B cell (primary cell): ENCODE measurements around the gene EFNB2. TPM values are rescaled to one million over a fixed set of nuclear protein-coding genes. Genes with fewer than 3 reads are reported as not detected.

Experiments
- ATAC-seq: fragments of 200-7000 bp; cut with Tn5 transposase; one replicate; pipeline ENCODE4 v1.10.0; 2021; ENCODE audit warnings: low read depth, mild to moderate bottlenecking, moderate number of reproducible peaks, moderate library complexity
- CTCF ChIA-PET: fragments of 350-600 bp; sonication (Branson Sonifier 250); formaldehyde crosslinking; loops from one replicate; lab custom pipeline; 2021; ENCODE audit warnings: antibody characterized with exemption, inconsistent platforms; lab: Charles Lee
- POLR2A ChIA-PET: fragments of 350-600 bp; sonication (Branson Sonifier 250); formaldehyde crosslinking; loops from one replicate; lab custom pipeline; 2021; ENCODE audit warnings: antibody characterized with exemption; lab: Charles Lee
- DNase-seq: peaks from one replicate; pipeline ENCODE4 v3.0.0; 2013
- H2AFZ ChIP-seq: 2 replicates; pipeline ENCODE4 v1.6.1; 2012; ENCODE audit warnings: mild to moderate bottlenecking, low read depth, low read length; ENCODE audit not compliant: insufficient read depth, poor library complexity, severe bottlenecking
- H3K27ac ChIP-seq, 2 donors: 1 replicate in 1 of 2; 2 replicates in 1 of 2; pipeline ENCODE4 v1.5.1; 2012 to 2013; ENCODE audit warnings: low read length in 2 of 2, mild to moderate bottlenecking in 2 of 2, moderate library complexity in 1 of 2
- H3K27me3 ChIP-seq, 4 experiments: fragments of 200-600 bp in 1 of 4; sonication (generic) in 1 of 4; replicated peaks in 1 of 4; 1 replicate in 2 of 4; 2 replicates in 2 of 4; pipeline versions ENCODE4 v1.6.1 to v1.7.0; 2013 to 2016; ENCODE audit warnings: low read length in 3 of 4, mild to moderate bottlenecking in 2 of 4, mixed read lengths in 1 of 4, moderate library complexity in 1 of 4; ENCODE audit not compliant: insufficient read depth in 4 of 4, control insufficient read depth in 3 of 4; ENCODE audit errors: control extremely low read depth in 1 of 4
- H3K36me3 ChIP-seq, 2 experiments: replicated peaks in 1 of 2; 1 replicate in 1 of 2; 2 replicates in 1 of 2; pipeline versions ENCODE4 v1.6.1 to v1.7.1; 2013; ENCODE audit warnings: low read length in 1 of 2; ENCODE audit not compliant: insufficient read depth in 2 of 2, control insufficient read depth in 1 of 2; ENCODE audit errors: control extremely low read depth in 1 of 2, extremely low read depth in 1 of 2
- H3K4me1 ChIP-seq, 2 donors: fragments of 200-600 bp in 1 of 2; sonication (generic) in 1 of 2; 1 replicate in 1 of 2; 2 replicates in 1 of 2; pipeline versions ENCODE4 v1.5.1 to v1.6.1; 2013 to 2017; ENCODE audit warnings: low read length in 2 of 2; ENCODE audit not compliant: control insufficient read depth in 2 of 2, insufficient read depth in 2 of 2
- H3K4me2 ChIP-seq: replicated peaks from 2 replicates; pipeline ENCODE3; 2012; ENCODE audit warnings: mild to moderate bottlenecking, low read depth, low read length; ENCODE audit not compliant: poor library complexity, severe bottlenecking
- H3K4me3 ChIP-seq, 5 experiments: fragments of 200-600 bp in 1 of 5; sonication (generic) in 1 of 5; 1 replicate in 3 of 5; 2 replicates in 2 of 5; pipeline versions ENCODE4 v1.5.1 to v1.7.0; 2011 to 2016; ENCODE audit warnings: low read length in 4 of 5, mild to moderate bottlenecking in 4 of 5, low read depth in 2 of 5, control low read depth in 1 of 5, moderate library complexity in 1 of 5; ENCODE audit not compliant: insufficient read depth in 1 of 5; ENCODE audit errors: control extremely low read depth in 1 of 5, extremely low read depth in 1 of 5
- H3K79me2 ChIP-seq: fragments of 200-600 bp; sonication (generic); one replicate; pipeline ENCODE4 v1.6.0; 2016; ENCODE audit warnings: low read length; ENCODE audit not compliant: control insufficient read depth, insufficient read depth
- H3K9ac ChIP-seq: fragments of 200-600 bp; sonication (generic); 2 replicates; pipeline ENCODE4 v1.6.1; 2017; ENCODE audit warnings: mild to moderate bottlenecking, low read length, moderate library complexity
- H3K9me3 ChIP-seq, 3 donors: one replicate each; pipeline versions ENCODE4 v1.6.1 to v1.7.1; 2013; ENCODE audit warnings: low read length in 2 of 3; ENCODE audit not compliant: control insufficient read depth in 2 of 3, insufficient read depth in 1 of 3; ENCODE audit errors: control extremely low read depth in 1 of 3
- H4K20me1 ChIP-seq: 2 replicates; pipeline ENCODE4 v1.6.0; 2012; ENCODE audit warnings: mild to moderate bottlenecking, low read length; ENCODE audit not compliant: insufficient read depth, control insufficient read depth, poor library complexity, severe bottlenecking
- H3K27ac Mint-ChIP-seq: one replicate; pipeline ENCODE4 v1.8.0; 2021; ENCODE audit warnings: mixed read lengths
- H3K27me3 Mint-ChIP-seq: one replicate; pipeline ENCODE4 v1.8.0; 2021; ENCODE audit warnings: mixed read lengths
- H3K4me1 Mint-ChIP-seq: one replicate; pipeline ENCODE4 v1.8.0; 2021; ENCODE audit warnings: mixed read lengths
- H3K4me3 Mint-ChIP-seq: one replicate; pipeline ENCODE4 v1.8.0; 2021; ENCODE audit warnings: mixed read lengths
- H3K9me3 Mint-ChIP-seq: one replicate; pipeline ENCODE4 v1.8.0; 2022; ENCODE audit warnings: mixed read lengths; ENCODE audit not compliant: insufficient read depth
- EZH2 ChIP-seq: IDR thresholded peaks from 2 replicates; pipeline ENCODE4 v1.6.1; 2012; ENCODE audit warnings: borderline replicate concordance, low read depth, mild to moderate bottlenecking, moderate library complexity, low read length; ENCODE audit not compliant: insufficient read depth, poor library complexity, severe bottlenecking
- WGBS: methylation state at CpG from one replicate; pipeline ENCODE4 v1.1.5; 2013; ENCODE audit warnings: missing lambda C conversion rate; ENCODE audit not compliant: insufficient coverage; 5-methylcytosine and 5-hydroxymethylcytosine counted together
- intact Hi-C: fragments of 100-400 bp; cut with micrococcal nuclease; formaldehyde crosslinking; loops from one replicate; pipeline ENCODE4 v1.10.0; 2022
- polyA plus RNA-seq: library from polyadenylated mRNA; depleted of rRNA; stranded (reverse); fragments of >200 nt; gene quantifications from 2 replicates; pipeline ENCODE4 v1.2.3, GENCODE V29; 2012
- total RNA-seq, 2 donors: library from RNA; stranded (reverse); fragments of 120-200 nt in 1 of 2; gene quantifications; 1 replicate in 1 of 2; 2 replicates in 1 of 2; pipeline versions ENCODE4 v1.2.3 to v1.2.4, GENCODE V29; 2013 to 2022
- TF ChIP-seq, protein P1 (sequence below): fragments of 200-600 bp; IDR thresholded peaks from one replicate; pipeline ENCODE4 v1.8.0; 2022; ENCODE audit warnings: antibody characterized with exemption, mild to moderate bottlenecking

Gene EFNB2
- total and polyA plus RNA-seq, 2 donors (not counting 1 experiment from before 2014, with no cell fraction given) = 0.04 to 1.2 TPM

GRCh38 chr13:106522898-106523525 is 12.4 kb downstream of the EFNB2 start:
- Histone ChIP-seq H3K4me2 (no peak overlapping the region), H2AFZ (no peak overlapping the region), H3K9ac (no peak overlapping the region), H4K20me1 (no peaks in the 10 kb centered on the region), H3K79me2 (no peaks in the 10 kb centered on the region), H3K36me3 (no peaks in the 10 kb centered on the region), H3K9me3 (no peaks in the 10 kb centered on the region), H3K4me1 (no peaks in the 10 kb centered on the region), H3K27ac (no peak overlapping the region), H3K27me3 (peaks cover 0 to 7% (median 0%) of the 10 kb centered on the region in 4 experiments), H3K4me3 (no peak overlapping the region)
- DNase-seq (no peak), ATAC-seq (no peak)
- intact Hi-C loops = no loop called here
- Mint-ChIP-seq H3K9me3 (no peaks in the 10 kb centered on the region), H3K27me3 (peaks cover 46% of the 10 kb centered on the region), H3K4me3 (no peak overlapping the region), H3K27ac (no peak overlapping the region), H3K4me1 (no peaks in the 10 kb centered on the region)
- 83% methylated on average over 6 of the region's 7 CpGs for WGBS
- TF ChIP-seq, protein P1, sequence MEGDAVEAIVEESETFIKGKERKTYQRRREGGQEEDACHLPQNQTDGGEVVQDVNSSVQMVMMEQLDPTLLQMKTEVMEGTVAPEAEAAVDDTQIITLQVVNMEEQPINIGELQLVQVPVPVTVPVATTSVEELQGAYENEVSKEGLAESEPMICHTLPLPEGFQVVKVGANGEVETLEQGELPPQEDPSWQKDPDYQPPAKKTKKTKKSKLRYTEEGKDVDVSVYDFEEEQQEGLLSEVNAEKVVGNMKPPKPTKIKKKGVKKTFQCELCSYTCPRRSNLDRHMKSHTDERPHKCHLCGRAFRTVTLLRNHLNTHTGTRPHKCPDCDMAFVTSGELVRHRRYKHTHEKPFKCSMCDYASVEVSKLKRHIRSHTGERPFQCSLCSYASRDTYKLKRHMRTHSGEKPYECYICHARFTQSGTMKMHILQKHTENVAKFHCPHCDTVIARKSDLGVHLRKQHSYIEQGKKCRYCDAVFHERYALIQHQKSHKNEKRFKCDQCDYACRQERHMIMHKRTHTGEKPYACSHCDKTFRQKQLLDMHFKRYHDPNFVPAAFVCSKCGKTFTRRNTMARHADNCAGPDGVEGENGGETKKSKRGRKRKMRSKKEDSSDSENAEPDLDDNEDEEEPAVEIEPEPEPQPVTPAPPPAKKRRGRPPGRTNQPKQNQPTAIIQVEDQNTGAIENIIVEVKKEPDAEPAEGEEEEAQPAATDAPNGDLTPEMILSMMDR = no peak
- TF ChIP-seq EZH2 = no peak
- CTCF ChIA-PET = no interaction called here
- POLR2A ChIA-PET = no interaction called here

DNA sequence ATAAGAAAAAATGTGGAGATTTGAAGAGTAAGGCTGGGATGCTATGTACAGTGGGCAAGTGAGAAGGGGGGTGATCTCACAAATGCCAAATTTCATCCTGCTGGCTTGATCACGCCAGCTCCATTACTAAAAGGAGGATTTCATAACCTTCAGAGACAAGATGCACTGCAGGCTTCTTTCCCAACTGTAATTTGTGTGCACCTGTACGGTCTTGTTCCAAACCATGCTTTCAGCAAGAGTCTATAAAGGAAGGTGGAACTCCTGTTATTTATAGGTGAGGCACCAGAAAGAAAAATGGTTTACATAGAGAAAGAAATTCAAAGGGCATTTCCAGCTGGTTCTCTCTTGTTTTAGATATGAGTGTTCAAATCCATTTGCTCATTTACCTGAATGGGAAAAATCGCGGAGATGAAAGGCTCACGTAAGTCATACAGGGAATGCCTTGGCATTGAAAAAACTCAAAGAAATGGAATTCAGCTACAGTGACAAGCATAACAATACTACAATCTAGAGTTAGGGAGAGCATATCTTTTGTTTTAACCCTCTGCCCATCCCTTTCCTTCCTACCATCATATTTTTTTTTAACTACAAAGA is 13.3 kb downstream of the EFNB2 start:
- Mint-ChIP-seq H3K4me3 (no peak overlapping the region), H3K27me3 (peaks cover 41% of the 10 kb centered on the region), H3K27ac (no peak overlapping the region), H3K4me1 (no peaks in the 10 kb centered on the region), H3K9me3 (no peaks in the 10 kb centered on the region)
- Histone ChIP-seq H3K27ac (no peak overlapping the region), H2AFZ (no peak overlapping the region), H3K4me1 (no peaks in the 10 kb centered on the region), H3K4me3 (no peak overlapping the region), H3K9ac (no peak overlapping the region), H4K20me1 (no peaks in the 10 kb centered on the region), H3K9me3 (no peaks in the 10 kb centered on the region), H3K4me2 (no peak overlapping the region), H3K79me2 (no peaks in the 10 kb centered on the region), H3K36me3 (no peaks in the 10 kb centered on the region), H3K27me3 (peaks cover 0 to 6% (median 0%) of the 10 kb centered on the region in 4 experiments)
- 100% methylated on average over 1 of the region's 5 CpGs for WGBS
- TF ChIP-seq, protein P1 = no peak
- TF ChIP-seq EZH2 = no peak
- ATAC-seq = no peak
- no peak for DNase-seq
- intact Hi-C loops = no loop called here
- ChIA-PET POLR2A (no interaction called here), CTCF (no interaction called here)
